ENCODE results near the gene FMO5. TPM values are rescaled to one million over a fixed set of nuclear protein-coding genes. Genes with fewer than 3 reads are reported as not detected.

FMO5 gene
- total RNA-seq, 1 donor = 3.5 TPM

DNA sequence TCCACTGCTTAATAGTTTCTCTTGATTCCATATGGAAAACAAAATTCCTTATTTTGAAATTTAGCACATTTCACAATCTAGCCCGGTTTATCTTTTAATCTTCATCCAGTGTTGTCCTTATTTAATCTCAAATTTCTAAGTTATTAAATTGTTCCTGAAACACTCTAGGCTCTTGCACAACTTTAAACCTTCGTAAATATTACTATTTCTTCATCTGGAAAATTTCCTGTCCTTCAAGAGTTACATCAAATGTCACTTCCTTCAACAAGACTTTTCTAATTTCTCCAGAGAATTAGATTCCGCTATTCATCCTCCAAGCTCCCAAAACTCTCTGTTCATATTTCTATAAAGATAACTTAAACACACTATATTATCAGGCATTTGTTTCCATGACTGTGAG, 6.5 kb downstream of the FMO5 start:
- no peak overlapping the region for H3K4me3 ChIP-seq (ENCODE audit: low read length)
- peaks cover 8% of the 10 kb centered on the region for H3K4me1 ChIP-seq (ENCODE audit: insufficient read depth, low read length)
- H3K27me3 ChIP-seq (ENCODE audit: insufficient read depth, low read length) = no peaks in the 10 kb centered on the region
- no peaks in the 10 kb centered on the region for H3K9me3 ChIP-seq (ENCODE audit: low read depth, low read length)

DNA sequence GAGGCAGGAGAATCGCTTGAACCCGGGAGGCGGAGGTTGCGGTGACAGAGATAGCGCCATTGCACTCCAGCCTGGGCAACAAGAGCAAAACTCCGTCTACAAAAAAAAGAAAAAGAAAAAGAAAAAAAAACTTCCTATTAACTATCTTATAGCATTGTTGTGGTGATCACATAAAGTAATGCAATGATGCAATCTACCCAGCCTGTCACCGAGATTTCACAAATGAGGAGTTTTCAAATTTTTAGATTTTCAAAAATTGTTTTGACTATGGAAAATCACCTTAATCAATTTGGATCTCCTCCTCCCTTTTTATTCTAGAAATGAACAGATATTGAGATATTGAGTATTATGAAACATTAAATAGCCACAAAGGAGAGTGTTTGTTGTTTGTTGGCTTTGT, 8.0 kb downstream of the FMO5 start:
- Histone ChIP-seq H3K9me3 (ENCODE audit: low read depth, low read length) (no peaks in the 10 kb centered on the region), H3K4me3 (ENCODE audit: low read length) (no peak overlapping the region), H3K4me1 (ENCODE audit: insufficient read depth, low read length) (peaks cover 8% of the 10 kb centered on the region), H3K27me3 (ENCODE audit: insufficient read depth, low read length) (no peaks in the 10 kb centered on the region)

DNA sequence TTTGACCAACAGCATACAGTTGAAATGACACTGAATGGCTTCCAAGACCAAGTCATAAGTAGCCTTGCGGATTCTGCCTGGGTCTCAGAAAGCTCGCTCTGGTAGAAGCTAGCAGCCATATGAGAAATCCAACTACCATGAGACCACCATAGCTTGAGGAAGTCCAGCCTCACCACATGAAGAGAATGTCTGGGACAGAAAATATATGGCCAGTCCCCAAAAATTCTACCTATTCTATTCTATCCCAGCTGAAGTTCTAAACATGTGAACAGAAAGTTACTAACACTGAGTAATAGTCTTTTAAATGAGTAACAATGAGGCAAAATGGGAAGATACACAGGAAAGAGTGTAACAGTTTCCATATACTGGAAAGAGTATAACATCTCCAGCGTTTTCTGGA, 9.0 kb downstream of the FMO5 start:
- no peaks in the 10 kb centered on the region for H3K27me3 ChIP-seq (ENCODE audit: insufficient read depth, low read length)
- no peak overlapping the region for H3K4me3 ChIP-seq (ENCODE audit: low read length)
- no peaks in the 10 kb centered on the region for H3K9me3 ChIP-seq (ENCODE audit: low read depth, low read length)
- peaks cover 8% of the 10 kb centered on the region for H3K4me1 ChIP-seq (ENCODE audit: insufficient read depth, low read length)

DNA sequence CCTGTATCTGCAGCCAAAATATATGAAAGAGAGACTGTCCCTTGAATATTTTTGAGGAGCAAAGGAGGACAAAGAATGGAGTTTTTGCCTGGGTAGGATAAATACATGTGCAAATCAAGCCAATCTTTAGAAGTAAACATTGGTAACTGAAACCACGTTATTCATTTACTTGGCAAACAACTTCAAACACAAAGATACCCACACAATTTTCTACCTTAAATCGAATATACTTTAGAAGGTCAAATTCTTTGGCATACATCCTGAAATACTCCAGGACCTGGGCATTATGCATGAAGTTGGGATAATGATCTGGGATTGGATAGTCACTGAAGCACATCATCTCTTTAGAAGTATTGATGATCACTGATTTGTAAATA, 9.6 kb downstream of the FMO5 start:
- Histone ChIP-seq H3K27me3 (ENCODE audit: insufficient read depth, low read length) (no peaks in the 10 kb centered on the region), H3K4me1 (ENCODE audit: insufficient read depth, low read length) (peaks cover 8% of the 10 kb centered on the region), H3K9me3 (ENCODE audit: low read depth, low read length) (no peaks in the 10 kb centered on the region), H3K4me3 (ENCODE audit: low read length) (no peak overlapping the region)

DNA sequence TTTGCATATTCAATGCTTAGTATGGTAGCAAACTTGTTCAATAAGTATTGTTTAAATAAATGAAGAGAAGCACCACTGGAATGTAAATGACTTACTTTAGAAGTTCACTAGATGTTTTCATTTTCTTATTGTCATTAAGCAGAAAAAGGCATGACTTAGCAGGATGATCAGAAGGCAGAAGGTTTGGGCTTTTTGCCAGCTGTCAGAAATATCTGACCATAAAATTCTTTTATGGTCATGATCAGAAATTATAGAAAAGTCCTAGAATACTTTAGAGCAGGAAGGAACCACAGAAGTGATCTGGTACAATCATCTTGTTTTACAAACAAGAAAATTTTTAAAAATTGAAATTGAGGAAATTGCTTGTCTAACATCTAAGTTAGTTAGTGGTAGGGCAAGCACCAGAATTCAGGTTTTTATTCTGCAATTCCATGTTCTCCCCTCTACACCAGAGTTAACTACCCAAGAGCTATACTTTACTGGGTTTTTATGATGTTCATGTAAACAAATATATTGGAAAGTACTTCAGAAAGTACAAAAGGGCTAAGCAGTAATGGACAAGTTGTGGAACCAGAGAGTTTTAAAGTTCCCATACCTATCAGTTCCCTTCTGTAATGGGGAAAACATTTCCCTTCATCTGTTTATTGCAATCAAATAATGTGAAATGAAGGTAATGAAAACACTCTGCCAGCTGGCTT, 10.1 kb downstream of the FMO5 start:
- Histone ChIP-seq H3K9me3 (ENCODE audit: low read depth, low read length) (no peaks in the 10 kb centered on the region), H3K4me3 (ENCODE audit: low read length) (no peak overlapping the region), H3K4me1 (ENCODE audit: insufficient read depth, low read length) (peaks cover 8% of the 10 kb centered on the region), H3K27me3 (ENCODE audit: insufficient read depth, low read length) (no peaks in the 10 kb centered on the region)

DNA sequence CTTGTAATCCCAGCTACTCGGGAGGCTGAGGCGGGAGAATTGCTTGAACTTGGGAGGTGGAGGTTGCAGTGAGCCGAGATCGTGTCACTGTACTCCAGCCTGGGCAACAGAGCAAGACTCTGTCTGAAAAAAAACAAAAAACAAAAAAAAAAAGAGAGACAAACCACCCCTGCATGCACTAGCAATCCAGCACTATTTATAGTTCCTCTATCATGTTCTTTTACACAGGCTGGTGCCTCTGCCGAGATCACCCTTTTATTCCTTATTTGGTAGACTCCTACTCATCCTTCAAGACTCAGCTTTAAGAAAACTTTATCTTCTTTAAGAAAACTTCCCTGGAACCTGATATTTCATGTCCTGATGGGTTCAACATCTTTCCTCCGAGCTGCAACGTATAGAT, 10.8 kb downstream of the FMO5 start:
- Histone ChIP-seq H3K9me3 (ENCODE audit: low read depth, low read length) (no peaks in the 10 kb centered on the region), H3K4me1 (ENCODE audit: insufficient read depth, low read length) (peaks cover 8% of the 10 kb centered on the region), H3K4me3 (ENCODE audit: low read length) (no peak overlapping the region), H3K27me3 (ENCODE audit: insufficient read depth, low read length) (no peaks in the 10 kb centered on the region)

DNA sequence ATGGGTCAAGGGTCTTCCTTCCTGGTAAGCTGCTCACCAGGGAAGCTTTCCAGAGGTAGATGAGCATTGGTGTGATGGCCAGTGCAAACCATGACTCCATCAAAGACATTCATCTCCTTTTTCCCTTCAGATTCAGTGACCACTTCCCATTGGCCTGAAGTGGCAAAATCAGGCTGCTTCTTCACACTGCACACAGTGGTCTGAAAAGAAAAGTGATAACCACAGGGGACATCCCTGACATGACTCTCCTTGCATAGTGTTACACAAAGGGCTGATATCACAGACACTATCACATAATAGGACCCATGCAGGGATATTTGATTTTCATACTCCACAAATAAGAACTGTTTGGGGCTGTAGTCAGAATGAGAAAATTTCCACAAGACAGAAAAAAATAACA, 11.9 kb downstream of the FMO5 start:
- H3K9me3 ChIP-seq (ENCODE audit: low read depth, low read length) = no peaks in the 10 kb centered on the region
- peaks cover 2% of the 10 kb centered on the region for H3K4me1 ChIP-seq (ENCODE audit: insufficient read depth, low read length)
- H3K27me3 ChIP-seq (ENCODE audit: insufficient read depth, low read length) = no peaks in the 10 kb centered on the region
- H3K4me3 ChIP-seq (ENCODE audit: low read length) = no peak overlapping the region

DNA sequence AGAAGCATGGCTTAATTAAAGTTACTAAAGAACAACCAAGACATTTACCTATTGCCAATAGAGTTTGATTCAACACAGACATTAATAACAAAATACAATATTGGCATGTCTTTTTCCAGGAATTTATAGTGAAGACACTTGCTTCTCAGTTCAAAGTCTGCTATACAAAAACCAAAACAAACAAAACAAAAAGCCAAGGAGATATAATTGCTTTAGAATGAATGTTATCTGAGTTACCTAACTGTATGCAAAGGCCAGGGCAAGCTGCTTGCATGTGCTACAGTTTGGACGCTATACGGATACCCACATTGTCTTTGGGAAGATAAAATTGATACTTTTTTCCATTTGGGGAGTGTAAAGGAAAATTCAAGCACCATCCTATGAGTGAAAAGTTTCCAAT, 13.6 kb downstream of the FMO5 start:
- H3K4me3 ChIP-seq (ENCODE audit: low read length) = no peak overlapping the region
- no peaks in the 10 kb centered on the region for H3K27me3 ChIP-seq (ENCODE audit: insufficient read depth, low read length)
- H3K9me3 ChIP-seq (ENCODE audit: low read depth, low read length) = no peaks in the 10 kb centered on the region
- H3K4me1 ChIP-seq (ENCODE audit: insufficient read depth, low read length) = no peaks in the 10 kb centered on the region

DNA sequence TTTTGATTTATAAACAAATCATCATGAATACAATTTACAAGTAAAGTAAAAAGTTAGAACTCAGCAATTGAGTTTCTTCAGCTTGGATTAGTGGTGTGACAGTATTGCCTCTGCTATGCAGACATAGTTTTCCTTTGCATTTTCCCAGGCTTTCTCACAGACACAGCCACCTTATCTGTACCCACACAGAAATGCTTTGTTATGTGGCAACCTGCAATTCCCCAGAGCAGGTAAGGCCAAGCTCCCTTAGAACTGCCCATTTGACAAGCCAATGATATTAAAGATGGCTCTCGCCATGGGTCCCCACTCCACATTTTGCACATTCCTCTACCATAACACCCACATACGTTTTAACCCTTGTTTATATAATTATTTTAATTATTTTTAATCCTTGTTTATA, 14.2 kb downstream of the FMO5 start:
- Histone ChIP-seq H3K4me3 (ENCODE audit: low read length) (no peak overlapping the region), H3K4me1 (ENCODE audit: insufficient read depth, low read length) (no peaks in the 10 kb centered on the region), H3K27me3 (ENCODE audit: insufficient read depth, low read length) (no peaks in the 10 kb centered on the region), H3K9me3 (ENCODE audit: low read depth, low read length) (no peaks in the 10 kb centered on the region)

DNA sequence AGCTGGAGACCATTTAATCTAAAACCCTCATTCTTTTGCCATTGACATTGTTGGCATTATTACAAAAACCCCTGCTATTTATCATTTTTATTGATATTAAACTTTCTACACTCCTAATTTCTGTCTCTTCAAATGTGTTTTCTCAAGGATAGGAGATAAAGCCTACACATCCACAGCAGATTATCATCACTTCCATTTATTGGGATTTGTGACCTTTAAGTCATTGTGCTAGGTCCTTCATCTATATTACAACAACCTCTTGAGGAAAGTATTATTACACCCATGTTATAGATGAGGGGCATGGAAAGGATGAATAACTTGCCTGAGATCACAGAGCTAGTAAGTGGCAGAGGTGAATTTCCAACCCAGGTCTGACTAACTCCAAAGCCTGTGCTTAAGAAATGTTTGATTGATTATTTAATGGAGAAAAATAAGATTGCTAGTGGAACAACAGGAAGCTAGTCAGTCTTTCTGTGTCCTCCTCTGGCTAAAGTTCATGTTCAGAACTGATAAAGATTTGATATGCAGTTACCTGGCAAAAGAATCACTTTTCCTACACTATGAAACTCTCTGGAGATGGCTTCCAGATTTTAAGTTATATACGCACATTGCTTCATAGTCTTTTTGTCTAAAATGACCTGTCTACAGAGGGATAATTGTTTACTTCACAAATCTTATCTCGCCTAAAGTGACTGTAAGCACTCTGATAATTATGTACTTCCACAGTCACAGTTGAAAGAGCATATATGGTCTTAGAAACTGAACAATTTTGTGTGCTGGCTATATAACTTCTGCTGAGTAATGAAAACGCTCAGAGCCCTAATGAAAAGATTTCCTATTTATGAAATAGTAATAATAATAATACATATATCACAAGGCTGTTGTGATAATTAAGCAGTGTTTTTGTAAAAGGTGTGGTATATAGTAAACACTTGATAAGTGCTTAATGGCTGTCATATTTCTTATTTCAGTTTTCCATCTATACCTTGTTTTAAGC, 15.0 kb downstream of the FMO5 start:
- Histone ChIP-seq H3K4me1 (ENCODE audit: insufficient read depth, low read length) (no peaks in the 10 kb centered on the region), H3K27me3 (ENCODE audit: insufficient read depth, low read length) (no peaks in the 10 kb centered on the region), H3K4me3 (ENCODE audit: low read length) (no peak overlapping the region)

DNA sequence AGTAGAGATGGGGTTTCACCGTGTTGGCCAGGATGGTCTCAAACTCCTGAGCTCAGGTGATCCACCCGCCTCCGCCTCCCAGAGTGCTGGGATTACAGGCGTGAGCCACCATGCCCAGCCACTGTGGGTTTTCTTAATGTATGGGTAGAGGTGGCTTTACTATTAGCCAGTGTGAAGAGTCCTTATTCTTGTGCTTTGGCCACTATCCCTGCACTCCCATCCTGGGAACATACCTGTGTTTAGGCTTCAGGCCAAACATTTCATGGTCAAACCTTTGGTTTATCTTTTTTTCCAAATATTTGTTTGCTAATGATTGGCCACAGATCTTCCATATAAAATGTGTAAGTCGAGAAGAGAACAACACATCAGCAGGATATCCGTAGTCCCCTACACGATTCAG, 16.5 kb downstream of the FMO5 start:
- H3K27me3 ChIP-seq (ENCODE audit: insufficient read depth, low read length) = no peaks in the 10 kb centered on the region
- no peak overlapping the region for H3K4me3 ChIP-seq (ENCODE audit: low read length)
- peaks cover 14% of the 10 kb centered on the region for H3K4me1 ChIP-seq (ENCODE audit: insufficient read depth, low read length)
- no peaks in the 10 kb centered on the region for H3K9me3 ChIP-seq (ENCODE audit: low read depth, low read length)

More for the DNA sequence above, 15.0 kb downstream of the FMO5 start:
- H3K9me3 ChIP-seq (ENCODE audit: low read depth, low read length) = no peaks in the 10 kb centered on the region

DNA sequence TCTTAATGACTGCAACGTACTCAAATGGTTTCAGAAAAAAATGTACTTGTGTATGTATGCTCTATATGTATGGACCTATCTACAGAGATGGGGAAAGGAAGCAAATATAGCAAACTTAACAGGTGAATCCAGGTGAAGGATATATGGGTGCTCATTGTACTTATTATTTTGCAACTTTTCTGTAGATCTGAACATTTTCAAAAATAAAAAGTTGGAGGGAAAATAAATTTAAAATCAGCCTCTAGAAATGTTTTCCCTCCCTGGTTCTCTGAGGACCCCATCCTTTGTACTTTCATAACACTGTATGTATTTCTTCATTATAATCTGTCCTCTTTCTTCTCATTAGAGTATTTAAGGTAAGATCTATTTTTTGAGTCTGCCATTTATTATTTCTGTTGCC, 17.9 kb downstream of the FMO5 start:
- no peak overlapping the region for H3K4me3 ChIP-seq (ENCODE audit: low read length)
- peaks cover 15% of the 10 kb centered on the region for H3K4me1 ChIP-seq (ENCODE audit: insufficient read depth, low read length)
- no peaks in the 10 kb centered on the region for H3K27me3 ChIP-seq (ENCODE audit: insufficient read depth, low read length)
- no peaks in the 10 kb centered on the region for H3K9me3 ChIP-seq (ENCODE audit: low read depth, low read length)

DNA sequence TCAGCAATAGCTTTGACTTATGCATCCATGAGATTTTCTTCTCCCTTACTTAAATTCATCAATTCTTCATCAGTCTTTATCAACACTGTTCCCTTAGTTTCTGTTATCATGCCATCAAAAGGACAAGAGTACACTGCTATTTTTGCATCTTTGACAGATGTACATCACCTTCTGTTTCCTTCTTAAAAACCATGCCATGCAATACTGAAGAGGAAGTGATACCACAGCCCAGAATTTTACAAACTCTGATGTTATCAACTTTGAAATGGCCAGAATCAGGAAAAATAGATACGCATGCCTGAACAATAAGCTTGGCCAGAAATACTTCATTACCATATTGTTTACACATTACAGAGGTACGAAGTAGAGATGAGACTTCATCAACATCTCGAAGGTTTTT, 21.1 kb downstream of the FMO5 start:
- no peaks in the 10 kb centered on the region for H3K9me3 ChIP-seq (ENCODE audit: low read depth, low read length)
- peaks cover 15% of the 10 kb centered on the region for H3K4me1 ChIP-seq (ENCODE audit: insufficient read depth, low read length)
- H3K27me3 ChIP-seq (ENCODE audit: insufficient read depth, low read length) = no peaks in the 10 kb centered on the region
- H3K4me3 ChIP-seq (ENCODE audit: low read length) = no peak overlapping the region

DNA sequence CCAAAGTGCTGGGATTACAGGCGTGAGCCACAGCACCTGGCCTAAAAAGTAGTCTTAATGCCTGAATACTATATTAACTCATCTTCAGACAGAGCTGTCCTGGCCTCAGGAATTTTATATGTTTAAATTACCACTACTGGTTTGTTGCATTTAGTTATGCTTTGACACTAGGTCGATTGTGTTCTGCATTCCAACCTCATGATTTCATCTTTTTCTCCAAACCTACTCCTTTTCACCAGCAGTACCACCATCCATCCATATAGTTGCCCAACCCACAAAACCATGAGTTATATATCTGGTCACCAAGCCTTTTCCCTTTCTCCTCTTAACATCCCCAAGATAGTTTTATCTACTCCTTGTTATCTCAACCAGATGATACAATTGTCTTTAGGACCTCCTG, 22.6 kb downstream of the FMO5 start:
- Histone ChIP-seq H3K4me3 (ENCODE audit: low read length) (no peak overlapping the region), H3K9me3 (ENCODE audit: low read depth, low read length) (no peaks in the 10 kb centered on the region), H3K27me3 (ENCODE audit: insufficient read depth, low read length) (no peaks in the 10 kb centered on the region), H3K4me1 (ENCODE audit: insufficient read depth, low read length) (peaks cover 15% of the 10 kb centered on the region)

DNA sequence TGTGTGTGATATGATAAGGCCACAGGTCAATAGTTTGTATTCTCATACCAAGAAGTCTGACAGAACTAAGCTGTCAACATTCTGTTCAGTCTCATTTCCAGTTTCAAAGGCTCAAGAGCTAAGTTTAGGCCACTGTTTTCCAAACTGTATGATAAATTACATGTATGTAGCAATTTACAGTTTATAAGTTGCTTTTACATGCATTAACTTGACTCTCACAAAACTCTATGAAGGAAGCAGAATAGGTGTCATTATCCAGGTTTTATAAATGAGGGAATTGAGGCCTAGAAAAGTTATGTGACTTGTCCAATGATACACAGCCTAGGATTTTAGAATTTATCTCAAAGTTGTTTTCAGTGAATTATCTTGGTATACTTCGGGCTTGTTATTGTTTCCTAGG, 23.4 kb downstream of the FMO5 start:
- H3K27me3 ChIP-seq (ENCODE audit: insufficient read depth, low read length) = no peaks in the 10 kb centered on the region
- peaks cover 15% of the 10 kb centered on the region for H3K4me1 ChIP-seq (ENCODE audit: insufficient read depth, low read length)
- no peak overlapping the region for H3K4me3 ChIP-seq (ENCODE audit: low read length)
- H3K9me3 ChIP-seq (ENCODE audit: low read depth, low read length) = no peaks in the 10 kb centered on the region
